Measurements from ENCODE around the gene TDRD10. TPM values are rescaled to one million over a fixed set of nuclear protein-coding genes. Genes with fewer than 3 reads are reported as not detected.
"Not testable (repeated sequence)": the region's sequence is repeated elsewhere in the genome, so short reads cannot be mapped to it uniquely, and the experiment has no call there.

The TDRD10 gene
- polyA plus RNA-seq, 1 experiment: not detected

DNA sequence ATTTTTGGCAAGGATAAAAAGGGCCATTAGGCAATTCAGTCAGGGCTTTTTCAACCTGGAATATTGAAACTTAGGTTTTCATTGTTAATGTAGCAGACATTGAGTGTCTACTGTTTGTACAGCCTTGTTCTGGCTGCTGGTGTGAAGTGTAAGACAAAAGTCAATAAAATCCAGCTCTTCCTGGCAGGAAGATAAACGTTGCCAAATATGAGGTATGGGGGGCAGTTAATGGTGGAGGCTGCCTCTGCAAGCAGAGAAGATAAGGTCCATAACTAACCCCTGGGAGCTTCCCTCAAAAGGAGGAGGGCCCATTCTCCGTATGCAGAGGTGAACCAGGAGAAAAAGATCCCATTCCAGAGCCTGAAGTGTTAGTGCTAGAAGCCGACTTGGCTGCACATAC is 19.7 kb downstream of the TDRD10 start:
- POLR2A ChIA-PET: no interaction called here
- no peak overlapping the region for H3K4me3 ChIP-seq (ENCODE audit: low read depth, low read length)

DNA sequence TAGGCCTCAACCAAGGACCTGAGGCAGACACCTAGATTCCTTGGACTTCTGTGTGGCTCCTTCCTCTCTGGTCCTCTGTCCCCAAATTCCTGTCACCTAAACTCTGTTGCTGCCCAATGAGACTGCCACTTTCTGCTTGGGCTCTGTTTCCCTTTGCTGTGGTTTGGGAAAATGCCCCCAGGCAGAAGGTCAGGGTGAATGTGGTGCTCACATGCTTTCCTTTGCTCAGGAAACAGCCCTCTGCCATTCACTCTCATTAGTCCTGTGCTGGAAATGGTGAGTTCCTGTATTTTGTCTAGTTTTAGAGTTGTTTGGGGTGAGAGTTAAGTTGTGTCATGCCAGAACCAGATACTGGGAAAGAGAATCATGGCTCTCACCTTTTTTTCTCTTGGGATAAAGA is 22.9 kb downstream of the TDRD10 start:
- no peaks in the 10 kb centered on the region for H3K36me3 ChIP-seq (ENCODE audit: control insufficient read depth, insufficient read depth, low read length)
- ChIA-PET CTCF (interaction anchor here (0.7 to 1.2 kb wide), 2 partner anchors 9 to 22 kb away, joined by 3 to 4 read pairs; no protein-coding TSS in a partner anchor), POLR2A (no interaction called here)

More for the DNA sequence above, 19.7 kb downstream of the TDRD10 start:
- DNase-seq (ENCODE audit: low read depth): no peak
- H3K36me3 ChIP-seq (ENCODE audit: control insufficient read depth, insufficient read depth, low read length): no peaks in the 10 kb centered on the region
- H3K27me3 ChIP-seq (ENCODE audit: control insufficient read depth, insufficient read depth, low read length): peaks cover 22% of the 10 kb centered on the region
- CTCF ChIA-PET: interaction anchor here (0.6 to 0.8 kb wide), 2 partner anchors 35 to 67 kb away, joined by 3 to 4 read pairs; no protein-coding TSS in a partner anchor
- TF ChIP-seq, protein P1, sequence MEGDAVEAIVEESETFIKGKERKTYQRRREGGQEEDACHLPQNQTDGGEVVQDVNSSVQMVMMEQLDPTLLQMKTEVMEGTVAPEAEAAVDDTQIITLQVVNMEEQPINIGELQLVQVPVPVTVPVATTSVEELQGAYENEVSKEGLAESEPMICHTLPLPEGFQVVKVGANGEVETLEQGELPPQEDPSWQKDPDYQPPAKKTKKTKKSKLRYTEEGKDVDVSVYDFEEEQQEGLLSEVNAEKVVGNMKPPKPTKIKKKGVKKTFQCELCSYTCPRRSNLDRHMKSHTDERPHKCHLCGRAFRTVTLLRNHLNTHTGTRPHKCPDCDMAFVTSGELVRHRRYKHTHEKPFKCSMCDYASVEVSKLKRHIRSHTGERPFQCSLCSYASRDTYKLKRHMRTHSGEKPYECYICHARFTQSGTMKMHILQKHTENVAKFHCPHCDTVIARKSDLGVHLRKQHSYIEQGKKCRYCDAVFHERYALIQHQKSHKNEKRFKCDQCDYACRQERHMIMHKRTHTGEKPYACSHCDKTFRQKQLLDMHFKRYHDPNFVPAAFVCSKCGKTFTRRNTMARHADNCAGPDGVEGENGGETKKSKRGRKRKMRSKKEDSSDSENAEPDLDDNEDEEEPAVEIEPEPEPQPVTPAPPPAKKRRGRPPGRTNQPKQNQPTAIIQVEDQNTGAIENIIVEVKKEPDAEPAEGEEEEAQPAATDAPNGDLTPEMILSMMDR (IDR thresholded peaks at IDR 0.05; ENCODE audit: insufficient read depth, low read depth, low read length): no peak

DNA sequence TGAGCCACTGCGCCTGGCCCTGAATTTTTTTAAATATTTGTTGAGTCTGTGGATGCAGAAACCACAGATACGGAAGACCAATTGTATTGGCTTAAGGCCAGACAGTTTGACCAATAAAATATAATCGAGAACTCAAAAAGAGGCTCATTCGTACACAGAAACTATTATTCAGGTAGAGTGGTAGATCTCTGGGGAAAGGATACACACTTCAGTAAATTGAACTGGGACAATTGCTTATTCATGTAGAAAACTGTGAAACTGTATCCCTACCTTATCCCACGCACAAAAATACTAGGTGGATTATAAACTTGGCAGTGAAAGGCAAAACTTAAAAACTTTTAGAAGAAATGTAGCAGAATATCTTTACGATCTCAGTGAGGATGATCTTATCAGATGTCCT is 25.2 kb downstream of the TDRD10 start:
- CTCF ChIA-PET: no interaction called here

More for the DNA sequence above, 22.9 kb downstream of the TDRD10 start:
- no peak overlapping the region for H3K4me3 ChIP-seq (ENCODE audit: low read depth, low read length)
- H3K27me3 ChIP-seq (ENCODE audit: control insufficient read depth, insufficient read depth, low read length): peaks cover 15% of the 10 kb centered on the region
- DNase-seq (ENCODE audit: low read depth): no peak
- TF ChIP-seq, protein P1 (IDR thresholded peaks at IDR 0.05; ENCODE audit: insufficient read depth, low read depth, low read length): no peak

DNA sequence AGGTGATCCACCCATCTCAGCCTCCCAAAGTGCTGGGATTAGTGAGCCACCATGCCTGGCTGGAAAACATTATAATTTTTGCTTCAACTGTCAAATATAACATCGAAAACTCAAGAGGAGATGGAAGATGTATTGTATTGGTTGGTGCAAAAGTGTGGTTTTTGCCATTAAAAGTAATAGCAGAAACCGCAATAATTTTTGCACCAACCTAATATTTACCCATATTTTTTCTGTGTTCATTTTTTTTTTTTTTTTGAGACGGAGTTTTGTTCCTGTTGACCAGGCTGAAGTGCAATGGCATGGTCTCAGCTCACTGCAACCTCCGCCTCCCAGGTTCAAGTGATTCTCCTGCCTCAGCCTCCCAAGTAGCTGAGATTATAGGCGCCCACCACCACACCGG is 27.3 kb downstream of the TDRD10 start:
- POLR2A ChIA-PET: no interaction called here
- Histone ChIP-seq H3K27me3 (ENCODE audit: control insufficient read depth, insufficient read depth, low read length) (peaks cover under 1% of the 10 kb centered on the region; the same call in 1 of the 2 replicates), H3K36me3 (ENCODE audit: control insufficient read depth, insufficient read depth, low read length) (no peaks in the 10 kb centered on the region), H3K4me3 (ENCODE audit: low read depth, low read length) (no peak overlapping the region)
- no peak for DNase-seq (ENCODE audit: low read depth)
- TF ChIP-seq, protein P1 (IDR thresholded peaks at IDR 0.05; ENCODE audit: insufficient read depth, low read depth, low read length): no peak
- CTCF ChIA-PET: no interaction called here

More for the DNA sequence above, 25.2 kb downstream of the TDRD10 start:
- POLR2A ChIA-PET: no interaction called here
- TF ChIP-seq, protein P1 (IDR thresholded peaks at IDR 0.05; ENCODE audit: insufficient read depth, low read depth, low read length): no peak
- no peaks in the 10 kb centered on the region for H3K36me3 ChIP-seq (ENCODE audit: control insufficient read depth, insufficient read depth, low read length)
- H3K27me3 ChIP-seq (ENCODE audit: control insufficient read depth, insufficient read depth, low read length): peaks cover 10% of the 10 kb centered on the region
- no peak overlapping the region for H3K4me3 ChIP-seq (ENCODE audit: low read depth, low read length)
- no peak for DNase-seq (ENCODE audit: low read depth)

DNA sequence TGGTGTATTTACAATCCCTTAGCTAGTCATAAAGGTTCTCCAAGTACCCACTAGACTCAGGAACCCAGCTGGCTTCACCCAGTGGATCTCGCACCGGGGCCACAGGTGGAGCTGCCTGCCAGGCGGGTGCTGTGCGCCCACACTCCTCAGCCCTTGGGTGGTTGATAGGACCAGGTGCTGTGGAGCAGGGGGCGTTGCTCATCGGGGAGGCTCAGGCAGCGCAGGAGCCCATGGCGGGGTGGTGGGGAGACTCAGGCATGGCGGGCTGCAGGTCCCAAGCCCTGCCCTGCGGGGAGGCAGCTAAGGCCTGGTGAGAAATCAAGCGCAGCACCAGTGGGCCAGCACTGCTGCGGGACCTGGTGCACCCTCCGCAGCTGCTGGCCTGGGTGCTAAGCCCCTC is 29.9 kb downstream of the TDRD10 start:
- DNase-seq (ENCODE audit: low read depth); POLR2A ChIA-PET; H3K4me3 ChIP-seq (ENCODE audit: low read depth, low read length); H3K36me3 ChIP-seq (ENCODE audit: control insufficient read depth, insufficient read depth, low read length); H3K27me3 ChIP-seq (ENCODE audit: control insufficient read depth, insufficient read depth, low read length); CTCF ChIA-PET: not testable (repeated sequence)
